HG02571 (cell line): ENCODE measurements around the gene USP43.
"Not testable (repeated sequence)": the region's sequence is repeated elsewhere in the genome, so short reads cannot be mapped to it uniquely, and the experiment has no call there.

Experiments
- ATAC-seq: cut with Tn5 transposase; IDR thresholded peaks from one replicate; pipeline ENCODE4 v1.9.1; 2021; ENCODE audit warnings: mild to moderate bottlenecking, moderate library complexity; ENCODE audit not compliant: unreplicated experiment

USP43 gene

GRCh38 chr17:9644910-9645751 lies at the start of gene USP43:
Gene USP43, plus strand, starts transcription at chr17:9645517. Its CDS starts 116 bp downstream, at chr17:9645633.
- ATAC-seq: no peak

GRCh38 chr17:9597638-9598037 lies 47.7 kb upstream of the USP43 start:
- not testable (repeated sequence) for ATAC-seq

- no peak for ATAC-seq
Observed at GRCh38 chr17:9598661-9599060, 46.7 kb upstream of the USP43 start.

- ATAC-seq: not testable (repeated sequence)
Observed at GRCh38 chr17:9604583-9604982, 40.7 kb upstream of the USP43 start.

- no peak for ATAC-seq
Observed at GRCh38 chr17:9606453-9606852, 38.9 kb upstream of the USP43 start.

GRCh38 chr17:9607058-9607457 lies 38.3 kb upstream of the USP43 start:
- not testable (repeated sequence) for ATAC-seq

- ATAC-seq: no peak
Observed at GRCh38 chr17:9611557-9611956, 33.8 kb upstream of the USP43 start.

GRCh38 chr17:9612006-9612405 lies 33.3 kb upstream of the USP43 start:
- ATAC-seq: no peak

- no peak for ATAC-seq
Observed at GRCh38 chr17:9615486-9615885, 29.8 kb upstream of the USP43 start.

- no peak for ATAC-seq
Observed at GRCh38 chr17:9622961-9623360, 22.4 kb upstream of the USP43 start.

GRCh38 chr17:9628509-9628908 lies 16.8 kb upstream of the USP43 start:
- no peak for ATAC-seq

- ATAC-seq: no peak
Observed at GRCh38 chr17:9632741-9633140, 12.6 kb upstream of the USP43 start.

GRCh38 chr17:9635340-9635739 lies 10.0 kb upstream of the USP43 start:
- ATAC-seq: no peak

- ATAC-seq: no peak
Observed at GRCh38 chr17:9636501-9636900, 8.8 kb upstream of the USP43 start.

- ATAC-seq: not testable (repeated sequence)
Observed at GRCh38 chr17:9640388-9640787, 4.9 kb upstream of the USP43 start.

- no peak for ATAC-seq
Observed at GRCh38 chr17:9643611-9644010, 1.7 kb upstream of the USP43 start.

GRCh38 chr17:9645851-9646545 lies 681 bp downstream of the USP43 start:
- no peak for ATAC-seq

GRCh38 chr17:9646546-9646885 lies 1.2 kb downstream of the USP43 start:
- ATAC-seq: no peak

- ATAC-seq: no peak
Observed at GRCh38 chr17:9647014-9647413, 1.7 kb downstream of the USP43 start.

- no peak for ATAC-seq
Observed at GRCh38 chr17:9648521-9649110, 3.3 kb downstream of the USP43 start.

GRCh38 chr17:9658593-9659211 lies 13.4 kb downstream of the USP43 start:
- no peak for ATAC-seq
